Stimulated activated CD8-positive, alpha-beta memory T cell treated with anti-CD3 and anti-CD28 coated beads, Interleukin-4, amount 100 ng/mL, for 4 hours (primary cell): ENCODE measurements around the gene TBC1D14.

Experiments
- DNase-seq, 2 donors: peaks; one replicate each; pipeline ENCODE4 v3.0.0-alpha.2; 2020; ENCODE audit warnings: low read depth in 2 of 2, low spot score in 1 of 2

TBC1D14 gene

DNA sequence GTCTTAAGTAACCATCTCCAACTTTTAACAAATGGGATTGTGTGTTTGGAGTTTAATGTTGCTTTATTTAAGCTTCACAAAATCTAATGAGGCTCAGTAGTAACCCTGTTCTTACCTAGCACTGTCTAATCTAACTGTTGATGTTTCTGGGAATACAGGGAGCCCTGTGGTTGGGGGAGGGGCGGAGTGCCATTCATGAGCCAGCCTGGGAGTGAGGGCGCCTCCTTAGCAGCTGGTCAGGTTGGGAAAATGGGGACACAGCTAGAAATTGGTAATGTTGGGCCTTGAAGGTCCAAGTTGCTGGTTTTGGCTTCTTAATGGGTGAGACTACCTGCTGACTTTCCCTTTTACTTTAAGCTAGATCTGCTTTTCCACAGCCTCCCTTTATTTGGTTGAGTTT lies 110.7 kb downstream of the TBC1D14 start:
- DNase-seq: no peak

DNA sequence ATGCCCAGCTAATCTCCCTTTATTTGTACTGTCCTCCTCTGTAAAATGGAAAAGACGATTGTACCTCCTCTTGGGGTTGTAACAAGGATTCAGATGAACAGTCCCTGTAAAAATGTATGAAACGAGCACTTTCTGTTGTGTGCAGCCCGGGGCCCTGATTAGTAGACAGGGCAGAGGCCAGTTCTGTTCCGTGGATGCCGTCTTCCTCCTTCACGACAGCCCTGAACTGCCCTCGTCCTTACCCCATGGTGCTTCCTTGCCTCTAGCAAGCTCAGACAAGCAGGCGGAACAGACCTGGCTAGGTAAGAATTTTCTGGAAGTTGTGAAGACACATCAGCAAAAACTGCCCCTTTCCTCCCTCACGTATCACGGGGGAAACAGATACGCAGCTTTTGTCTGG lies 111.2 kb downstream of the TBC1D14 start:
- no peak for DNase-seq

DNA sequence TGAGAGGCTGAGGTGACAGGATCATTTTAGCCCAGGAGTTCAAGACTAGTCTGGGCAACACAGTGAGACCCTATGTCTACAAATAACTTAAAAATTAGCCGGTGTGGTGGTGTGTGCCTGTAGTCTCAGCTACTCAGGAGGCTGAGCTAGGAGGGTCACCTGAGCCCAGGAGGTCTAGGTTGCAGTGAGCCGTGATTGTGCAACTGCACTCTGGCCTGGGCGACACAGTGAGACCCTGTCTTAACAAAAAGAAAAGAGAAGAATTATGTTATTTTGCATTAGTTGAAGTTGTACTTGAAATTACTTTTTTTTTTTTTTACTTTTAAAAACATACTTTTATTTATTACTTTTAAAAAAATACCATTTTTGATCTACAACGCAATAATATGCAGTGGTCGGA lies 111.7 kb downstream of the TBC1D14 start:
- DNase-seq: no peak

DNA sequence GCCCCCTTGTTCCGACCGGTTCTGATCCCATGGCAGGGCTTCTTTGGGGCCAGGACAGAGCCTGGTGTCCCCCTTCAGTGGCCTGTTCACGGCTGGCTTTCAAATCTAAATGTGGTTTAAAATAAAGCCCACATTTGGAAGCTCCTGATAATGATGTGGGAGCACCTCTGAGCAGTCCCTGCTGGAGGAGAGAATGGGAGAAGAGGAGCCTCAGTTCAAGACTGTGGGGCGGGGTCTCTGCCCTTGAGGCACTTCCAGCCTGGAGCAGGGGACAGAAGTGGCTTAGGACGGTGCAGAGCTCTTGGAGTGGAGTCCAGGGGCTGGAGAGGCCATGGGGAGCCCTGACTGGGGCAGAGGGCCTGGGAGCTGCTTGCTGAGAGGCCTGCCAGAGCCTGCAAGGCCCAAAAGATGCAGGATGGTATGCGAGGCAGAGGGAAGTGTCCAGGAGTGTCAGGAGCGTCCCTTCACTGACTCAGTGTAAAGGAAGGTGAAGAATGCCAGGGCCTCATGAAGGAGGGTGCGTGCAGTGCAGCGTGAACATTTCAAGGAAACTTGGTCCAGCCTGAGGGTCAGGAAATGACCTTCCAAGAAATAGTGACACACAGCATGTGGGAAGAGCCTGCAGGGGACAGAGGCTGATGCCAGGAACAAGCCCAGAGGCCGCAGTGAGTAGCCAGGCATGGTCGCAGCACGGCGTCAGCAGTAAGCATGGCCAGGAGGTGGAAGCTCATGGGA lies 112.5 kb downstream of the TBC1D14 start:
- no peak for DNase-seq

DNA sequence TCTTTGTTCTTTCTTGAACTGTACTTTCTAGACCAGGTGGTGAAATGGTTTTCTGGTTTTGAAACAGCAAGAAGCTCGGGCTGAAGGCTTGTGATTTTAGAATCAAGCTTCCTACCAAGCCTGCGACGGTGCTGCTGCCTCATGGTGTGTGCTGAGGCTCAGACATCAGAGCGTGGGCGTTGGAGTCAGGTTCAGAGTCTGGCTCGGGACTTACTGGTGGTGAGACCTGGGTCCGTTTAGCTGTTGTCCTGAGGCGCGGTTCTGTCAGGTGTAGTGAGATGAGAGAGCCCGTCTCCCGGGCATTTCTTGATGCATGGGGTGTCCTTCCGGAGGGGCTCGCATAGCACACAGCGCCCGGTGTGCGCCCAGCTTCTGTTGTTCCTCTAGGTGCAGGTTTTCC lies 113.9 kb downstream of the TBC1D14 start:
- DNase-seq: no peak

DNA sequence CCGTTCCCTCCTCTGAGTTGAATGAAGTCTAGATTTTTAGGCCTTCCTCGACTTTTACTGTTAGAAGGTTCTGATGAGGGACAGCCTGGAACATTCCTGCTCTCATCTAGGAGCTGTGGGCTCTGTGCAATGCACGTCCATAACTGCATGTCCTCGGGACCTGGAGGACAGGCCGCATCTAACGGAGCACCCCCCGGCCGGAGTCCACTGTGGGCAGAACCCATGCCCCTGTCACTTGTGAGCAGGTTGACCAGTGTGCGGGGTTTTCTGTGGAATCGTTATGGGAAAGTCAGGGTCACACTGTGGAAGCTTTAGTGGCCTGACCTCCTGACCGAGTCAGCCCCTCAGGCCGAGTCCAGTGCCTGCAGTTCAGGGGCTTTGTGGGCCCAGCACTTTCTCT lies 114.3 kb downstream of the TBC1D14 start:
- no peak for DNase-seq

DNA sequence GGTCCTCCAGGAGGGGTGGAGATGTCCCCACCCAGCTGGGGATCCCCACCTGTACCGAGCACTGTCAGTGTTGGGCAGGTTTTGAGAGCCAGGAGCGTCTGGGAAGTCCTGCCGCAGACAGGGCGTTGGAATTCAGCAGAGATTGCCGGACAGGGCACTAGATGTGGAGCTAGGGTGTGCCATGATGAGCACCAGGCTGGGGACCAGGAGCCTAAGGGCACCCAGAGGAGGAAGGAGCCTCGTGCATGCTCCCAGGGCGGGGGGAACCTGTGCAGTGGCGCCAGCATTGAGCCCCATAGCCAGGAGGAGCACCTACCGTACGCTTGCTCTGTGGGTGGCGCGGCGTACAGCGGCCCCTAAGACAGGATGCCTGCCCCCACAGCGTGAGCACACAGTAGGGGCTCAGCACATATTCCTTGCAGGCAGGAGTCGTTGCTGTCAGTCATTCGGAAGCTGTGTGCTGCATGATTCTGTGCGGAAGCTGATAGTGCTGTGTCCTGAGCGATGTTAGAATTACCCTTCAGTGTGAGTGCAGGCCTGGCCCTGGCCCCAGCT lies 114.8 kb downstream of the TBC1D14 start:
- no peak for DNase-seq

DNA sequence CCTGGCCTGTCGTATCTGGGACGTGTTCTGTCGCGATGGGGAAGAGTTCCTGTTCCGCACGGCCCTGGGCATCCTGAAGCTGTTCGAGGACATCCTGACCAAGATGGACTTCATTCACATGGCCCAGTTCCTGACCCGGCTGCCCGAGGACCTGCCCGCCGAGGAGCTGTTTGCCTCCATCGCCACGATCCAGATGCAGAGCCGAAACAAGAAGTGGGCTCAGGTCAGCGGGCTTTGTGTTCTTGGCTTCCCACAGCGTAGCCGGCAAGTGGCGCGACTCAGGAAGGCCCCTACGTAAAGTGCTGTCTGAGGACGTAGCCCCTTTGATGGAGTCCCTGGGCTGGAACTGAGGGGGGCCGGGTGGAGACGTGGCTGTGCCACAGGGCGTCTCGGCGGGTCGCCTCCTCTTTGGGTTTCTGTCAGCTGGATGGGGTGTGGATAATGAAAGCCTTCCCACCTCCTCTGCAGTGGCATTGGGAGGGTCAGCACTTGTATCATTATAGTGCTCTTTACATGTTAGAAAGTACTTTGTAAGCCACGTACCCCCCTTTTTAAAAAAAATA lies 115.5 kb downstream of the TBC1D14 start:
- DNase-seq: no peak

DNA sequence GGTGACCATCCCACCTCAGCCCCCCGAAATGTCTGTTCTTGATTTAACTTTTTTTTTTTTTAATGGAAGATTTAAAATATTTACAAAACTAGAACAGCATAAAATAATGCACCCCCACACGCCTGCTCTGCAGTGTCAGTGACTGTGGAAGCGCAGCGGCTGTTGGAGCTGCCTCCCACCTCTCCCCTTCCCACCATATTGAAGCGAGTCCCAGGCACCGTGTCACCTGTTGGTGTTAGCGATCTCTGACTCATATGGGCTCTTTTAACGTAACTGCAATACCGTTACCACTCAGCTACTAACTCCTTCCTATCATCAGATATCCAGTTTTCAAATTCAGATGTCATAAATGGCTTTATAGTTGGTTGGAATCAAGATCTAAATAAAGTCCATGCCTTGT lies 116.5 kb downstream of the TBC1D14 start:
- no peak for DNase-seq

DNA sequence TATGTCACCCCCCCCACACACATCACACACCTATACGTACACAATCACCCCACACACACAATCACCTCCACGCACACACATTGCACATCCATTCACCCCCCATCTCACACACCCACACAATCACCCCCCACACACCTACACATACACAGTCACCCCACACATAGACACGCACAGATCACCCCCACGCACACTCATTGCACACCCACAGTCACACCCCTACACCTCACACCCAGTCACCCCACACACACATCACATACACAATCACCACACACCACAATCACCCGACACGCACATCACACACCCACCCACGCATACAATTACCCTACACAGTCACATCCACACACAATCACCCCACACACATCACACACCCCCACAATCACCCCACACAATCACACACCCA lies 117.7 kb downstream of the TBC1D14 start:
- DNase-seq: no peak

DNA sequence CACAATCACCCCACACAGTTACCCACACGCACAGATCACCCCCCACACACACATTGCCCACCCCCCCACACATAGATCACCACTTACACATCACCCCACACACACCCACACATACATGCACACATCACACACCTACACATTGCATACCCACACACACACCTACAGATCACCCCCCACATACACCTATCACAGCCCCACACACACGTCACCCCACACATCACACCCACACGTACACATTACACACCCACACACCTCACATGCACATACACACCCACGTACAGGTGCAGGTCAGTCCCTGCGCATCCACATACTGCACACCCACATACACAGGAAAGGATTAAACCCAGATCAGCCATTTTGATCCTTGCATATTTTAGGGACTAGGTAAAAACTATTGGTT lies 118.3 kb downstream of the TBC1D14 start:
- no peak for DNase-seq

DNA sequence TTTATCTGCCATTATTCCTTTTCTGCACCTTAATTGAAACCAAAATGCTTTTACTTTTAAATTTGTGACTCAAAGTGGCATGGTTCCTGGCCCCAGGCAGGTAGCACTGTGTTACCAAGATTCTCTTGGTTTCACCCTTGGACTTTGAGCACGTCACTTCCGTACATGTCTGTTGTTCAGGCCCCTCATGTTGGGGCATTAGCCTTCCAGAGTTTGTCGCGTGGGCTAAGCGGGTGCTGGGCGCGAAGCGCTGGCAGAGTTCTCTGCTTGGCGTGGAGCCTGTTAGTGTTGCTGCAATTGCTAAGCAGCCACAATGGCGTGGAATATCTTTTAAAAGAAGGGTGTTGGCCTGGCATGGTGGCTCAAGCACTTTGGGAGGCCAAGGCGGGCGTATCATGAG lies 119.6 kb downstream of the TBC1D14 start:
- DNase-seq: no peak

DNA sequence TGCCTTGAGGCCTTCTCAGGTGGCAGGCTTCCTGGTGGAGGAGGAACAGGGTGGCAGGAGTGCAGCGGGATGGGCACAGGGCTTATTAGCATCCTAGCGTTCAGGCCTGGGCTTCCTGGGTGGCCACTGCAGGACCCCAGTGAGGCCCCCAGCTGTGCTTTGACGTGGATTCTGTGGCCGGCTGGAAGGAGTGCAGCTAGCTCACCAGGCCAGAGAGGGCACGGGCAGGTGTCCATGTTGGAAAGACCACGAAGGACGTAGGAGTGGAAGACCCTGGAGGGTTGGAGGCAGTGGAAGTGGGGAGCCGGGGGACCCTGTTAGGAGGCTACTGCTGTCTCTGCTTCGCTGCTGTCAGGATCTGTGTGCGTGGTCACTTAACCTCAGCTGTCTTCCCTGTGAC lies 120.3 kb downstream of the TBC1D14 start:
- no peak for DNase-seq

DNA sequence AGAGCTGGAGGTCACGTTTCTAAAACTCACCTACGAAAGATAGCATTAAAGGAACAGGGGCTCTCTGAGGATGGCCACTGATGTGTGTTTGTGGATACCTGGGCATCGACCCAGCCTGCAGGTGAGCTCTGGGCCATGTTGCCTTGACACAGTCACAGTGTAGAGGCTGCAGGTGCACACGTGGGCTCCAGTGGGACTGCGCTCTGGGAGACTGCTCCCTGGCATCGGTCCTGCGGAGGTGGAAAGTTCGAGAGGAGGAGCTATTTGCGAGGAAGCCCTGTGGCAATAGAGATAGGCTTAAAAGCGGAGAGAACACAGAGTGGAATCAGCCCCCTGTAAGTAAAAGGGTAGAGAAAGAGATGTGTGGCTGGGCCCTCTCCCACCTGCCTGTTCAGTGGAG lies 121.2 kb downstream of the TBC1D14 start:
- no peak for DNase-seq

DNA sequence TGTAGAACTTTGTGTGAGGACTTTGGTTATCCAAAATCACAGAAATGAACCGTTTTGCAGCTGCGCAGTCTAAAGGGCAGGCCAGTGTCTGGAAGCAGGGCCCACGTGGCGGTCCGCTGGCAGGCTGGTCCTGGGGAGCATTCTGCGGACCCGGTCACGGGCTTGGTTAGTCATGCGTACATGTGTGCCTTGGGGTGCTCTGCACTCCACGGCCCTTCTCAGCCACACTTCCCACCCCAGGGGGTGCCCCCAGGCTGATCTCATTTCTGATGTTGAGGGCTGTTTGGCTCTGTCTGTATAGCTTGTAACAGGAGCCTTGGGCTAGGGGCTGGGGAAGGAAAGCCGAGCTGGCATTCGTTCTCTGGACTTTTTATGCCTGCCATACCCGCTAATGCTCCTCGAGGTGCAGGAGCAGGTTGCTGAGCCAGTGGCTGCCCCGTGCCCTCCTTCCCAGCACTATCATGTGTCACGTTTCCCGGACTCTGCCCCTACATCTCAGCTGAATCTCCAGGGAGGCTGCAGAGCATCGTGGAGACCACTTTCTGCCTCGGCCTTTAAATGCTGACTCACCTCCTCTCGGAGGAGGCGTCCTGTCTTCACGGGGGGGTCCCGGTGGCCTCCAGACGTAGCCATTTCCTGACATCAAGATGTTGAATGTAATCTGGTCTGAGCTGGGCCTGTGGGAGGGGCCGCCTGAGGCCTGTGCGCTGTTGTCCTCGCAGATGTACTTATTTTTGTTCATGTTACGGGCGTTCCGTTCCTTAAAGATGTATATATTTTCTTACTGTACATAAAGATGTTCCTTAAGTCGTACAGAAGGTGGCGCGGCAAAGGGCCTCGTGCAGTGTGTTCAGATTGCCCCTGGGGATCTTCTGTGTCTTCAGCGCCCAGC lies 122.2 kb downstream of the TBC1D14 start:
- DNase-seq: no peak

DNA sequence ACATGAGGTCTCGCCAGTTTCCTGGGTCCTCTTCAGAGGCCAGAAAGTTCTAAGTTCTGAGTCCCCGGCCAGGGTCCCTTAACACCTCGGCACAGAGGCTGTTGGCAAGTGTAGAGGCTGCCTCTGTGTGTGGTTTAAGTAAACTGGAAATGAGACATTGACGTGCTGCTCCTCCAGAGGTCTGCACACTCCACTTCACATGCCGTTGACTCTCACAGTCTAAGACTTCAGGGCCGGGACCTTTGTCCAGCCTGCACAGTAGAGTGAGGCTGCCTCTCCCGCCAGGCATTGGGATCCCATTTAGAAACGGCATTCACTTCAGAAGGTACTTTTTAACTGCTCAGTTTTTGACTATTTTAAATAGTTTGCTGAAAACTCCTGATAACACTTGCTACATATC lies 123.0 kb downstream of the TBC1D14 start:
- no peak for DNase-seq

DNA sequence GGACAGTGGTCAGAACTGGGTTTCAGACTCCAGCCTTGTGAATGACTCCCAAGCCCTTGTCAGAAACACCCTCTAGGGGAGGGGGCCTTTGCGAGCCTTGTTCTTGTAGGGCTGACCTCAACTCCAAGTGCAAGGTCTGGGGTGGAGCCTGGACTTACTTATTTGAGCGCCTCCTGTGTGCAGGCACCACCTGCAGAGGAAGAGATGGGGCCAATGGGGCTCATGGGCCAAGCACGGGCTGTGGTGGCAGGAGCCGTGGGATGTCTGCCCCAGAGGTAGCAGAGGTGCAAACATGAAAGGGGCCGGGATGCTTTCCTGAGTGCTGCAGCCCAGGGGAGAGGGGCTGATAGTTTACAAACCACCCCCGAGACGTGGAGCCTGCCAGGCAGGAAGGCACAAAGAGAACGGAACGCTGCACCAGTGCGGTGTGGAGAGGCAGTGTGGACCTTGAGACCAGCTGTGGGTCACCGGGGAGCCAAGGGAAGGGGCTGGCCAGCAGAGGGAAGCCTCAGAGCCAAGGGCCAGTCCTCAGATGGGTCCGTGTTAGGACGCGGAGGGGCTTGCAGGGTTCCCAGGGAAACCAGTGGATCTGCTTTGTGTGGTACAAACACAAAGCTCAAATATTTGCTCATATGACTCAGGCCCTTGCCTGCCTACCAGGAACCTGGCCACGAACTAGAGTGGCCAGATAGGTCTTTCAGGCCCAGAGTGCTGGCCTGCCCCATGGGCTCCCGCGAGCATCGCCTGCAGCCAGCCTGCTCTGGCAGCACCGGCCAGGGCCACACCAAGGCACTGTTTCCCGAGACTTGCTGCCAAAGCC lies 124.8 kb downstream of the TBC1D14 start:
- no peak for DNase-seq

DNA sequence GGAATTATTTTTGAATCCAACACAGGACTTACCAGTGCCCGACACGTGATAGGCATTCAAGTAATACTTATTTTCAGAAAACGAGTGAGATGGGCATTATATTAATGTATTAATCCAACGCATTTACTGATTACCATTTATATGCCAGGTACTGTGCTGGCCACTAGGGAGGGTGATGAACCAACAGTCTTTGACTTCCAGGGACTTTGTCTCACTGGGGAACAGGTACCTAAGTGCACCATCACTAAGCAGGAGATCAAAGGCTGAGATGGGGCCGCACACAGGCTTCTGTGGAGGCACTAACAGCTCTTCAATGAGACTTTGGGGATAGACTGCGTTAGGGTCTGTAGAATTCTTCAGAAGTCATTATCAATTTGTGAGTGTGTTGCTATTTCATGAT lies 127.8 kb downstream of the TBC1D14 start:
- DNase-seq: no peak

DNA sequence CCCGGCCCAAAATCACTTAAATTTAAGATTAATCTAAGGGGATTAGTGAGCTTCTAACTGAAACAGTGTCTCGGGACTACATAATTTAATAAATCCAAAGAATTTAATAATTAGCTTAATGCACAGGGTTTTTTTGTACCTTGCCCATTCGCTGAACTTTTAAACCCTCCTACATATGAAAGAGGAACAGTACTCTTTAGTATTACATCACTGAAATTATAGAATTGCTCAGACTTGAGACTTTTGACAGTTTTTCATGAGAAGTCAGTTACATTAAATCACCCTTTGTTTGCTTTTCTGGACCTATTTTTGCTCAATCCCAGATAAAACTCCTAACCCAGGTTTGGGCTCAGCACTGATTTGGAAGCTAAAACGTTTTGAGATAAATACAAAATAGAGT lies 131.1 kb downstream of the TBC1D14 start:
- DNase-seq: no peak

DNA sequence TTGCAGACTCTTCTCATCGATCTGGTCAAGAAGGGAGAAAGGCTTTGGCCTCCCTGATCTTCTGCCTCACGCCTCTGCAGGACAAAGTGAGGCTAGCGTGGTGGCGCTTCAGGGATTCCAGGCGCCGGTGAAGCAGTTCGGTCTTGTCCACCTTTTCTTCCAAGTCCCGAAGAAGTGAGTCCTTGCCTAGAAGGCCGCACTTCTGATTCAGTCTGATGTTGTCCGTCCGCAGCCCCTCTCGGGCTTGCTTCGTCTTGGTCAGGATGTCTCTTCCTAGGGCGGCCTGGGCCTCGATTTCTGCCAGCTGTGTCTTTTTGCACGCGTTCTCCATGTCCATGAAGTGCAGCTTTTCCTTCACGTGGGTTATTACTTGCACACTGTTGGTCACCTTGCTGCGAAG lies 131.6 kb downstream of the TBC1D14 start:
- no peak for DNase-seq
